HPDE6-E6E7 (cell line): Measurements from ENCODE around the gene EXOC3L1.

Experiments
- DNase-seq: peaks from one replicate; pipeline ENCODE4 v3.0.0; 2011; ENCODE audit warnings: missing footprints; ENCODE audit errors: extremely low spot score

Gene EXOC3L1

GRCh38 chr16:67197704-67198103 is 7.8 kb upstream of the EXOC3L1 start:
- DNase-seq: no peak

- DNase-seq: no peak
Measured at GRCh38 chr16:67196881-67197280, 6.9 kb upstream of the EXOC3L1 start.

GRCh38 chr16:67195676-67196075 is 5.7 kb upstream of the EXOC3L1 start:
- DNase-seq: no peak

GRCh38 chr16:67194260-67194659 is 4.3 kb upstream of the EXOC3L1 start:
- no peak for DNase-seq

- DNase-seq: no peak
Measured at GRCh38 chr16:67193536-67193935, 3.6 kb upstream of the EXOC3L1 start.

- no peak for DNase-seq
Measured at GRCh38 chr16:67192781-67193361, 2.9 kb upstream of the EXOC3L1 start.

- peak; percentile 88 for DNase-seq
Measured at GRCh38 chr16:67191995-67192681, 2.2 kb upstream of the EXOC3L1 start, which contains the start of gene E2F4. TSS of gene E2F4 (plus strand) at chr16:67192155. CDS start at chr16:67192228, 73 bp downstream.

- DNase-seq: no peak
Measured at GRCh38 chr16:67191411-67191994, 1.6 kb upstream of the EXOC3L1 start.

- DNase-seq: no peak
Measured at GRCh38 chr16:67190448-67191399, 788 bp upstream of the EXOC3L1 start.

GRCh38 chr16:67188798-67189197 is 1.1 kb downstream of the EXOC3L1 start:
- no peak for DNase-seq

- DNase-seq: no peak
Measured at GRCh38 chr16:67188323-67188722, 1.6 kb downstream of the EXOC3L1 start.

- DNase-seq: no peak
Measured at GRCh38 chr16:67187175-67187890, 2.6 kb downstream of the EXOC3L1 start.

GRCh38 chr16:67186550-67186950 is 3.4 kb downstream of the EXOC3L1 start:
- DNase-seq: no peak

GRCh38 chr16:67185651-67186134 is 4.2 kb downstream of the EXOC3L1 start:
- no peak for DNase-seq

- no peak for DNase-seq
Measured at GRCh38 chr16:67184995-67185650, 4.8 kb downstream of the EXOC3L1 start.

GRCh38 chr16:67184453-67184994 is 5.4 kb downstream of the EXOC3L1 start:
- DNase-seq: no peak

GRCh38 chr16:67183627-67184452 is 6.1 kb downstream of the EXOC3L1 start, which contains the start of gene MATCAP1:
TSS of gene MATCAP1 (minus strand) at chr16:67183963. CDS start at chr16:67180610, 3,353 bp downstream.
- DNase-seq: peak; percentile 100

- no peak for DNase-seq
Measured at GRCh38 chr16:67183284-67183626, 6.7 kb downstream of the EXOC3L1 start.

GRCh38 chr16:67182288-67182687 is 7.6 kb downstream of the EXOC3L1 start:
- DNase-seq: no peak
